ENCODE measurements around the gene ELF1.

Gene ELF1

GRCh38 chr13:40984668-40985366 is 34.3 kb downstream of the ELF1 start:
- no peak for TF ChIP-seq CTCF (IDR thresholded peaks at IDR 0.05)
- no peak for TF ChIP-seq ZFX (IDR thresholded peaks at IDR 0.05; ENCODE audit: borderline replicate concordance)
- no peak overlapping the region for H3K27ac ChIP-seq

GRCh38 chr13:40983725-40984667 is 35.1 kb downstream of the ELF1 start:
- TF ChIP-seq ZFX (IDR thresholded peaks at IDR 0.05; ENCODE audit: borderline replicate concordance) (no peak), CTCF (IDR thresholded peaks at IDR 0.05) (no peak)
- H3K27ac ChIP-seq, result no peak overlapping the region

GRCh38 chr13:40983259-40983658 is 35.9 kb downstream of the ELF1 start:
- no peak for TF ChIP-seq CTCF (IDR thresholded peaks at IDR 0.05)
- no peak for TF ChIP-seq ZFX (IDR thresholded peaks at IDR 0.05; ENCODE audit: borderline replicate concordance)
- no peak overlapping the region for H3K27ac ChIP-seq

GRCh38 chr13:40982772-40983171 is 36.3 kb downstream of the ELF1 start:
- TF ChIP-seq CTCF (IDR thresholded peaks at IDR 0.05) (no peak), ZFX (IDR thresholded peaks at IDR 0.05; ENCODE audit: borderline replicate concordance) (no peak)
- H3K27ac ChIP-seq, result no peak overlapping the region

GRCh38 chr13:40981949-40982348 is 37.2 kb downstream of the ELF1 start:
- no peak overlapping the region for H3K27ac ChIP-seq
- TF ChIP-seq CTCF (IDR thresholded peaks at IDR 0.05) (no peak), ZFX (IDR thresholded peaks at IDR 0.05; ENCODE audit: borderline replicate concordance) (no peak)

- H3K27ac ChIP-seq, result no peak overlapping the region
Measured at GRCh38 chr13:40981361-40981760, 37.8 kb downstream of the ELF1 start.

More at GRCh38 chr13:40981361-40981760, 37.8 kb downstream of the ELF1 start:
- TF ChIP-seq ZFX (IDR thresholded peaks at IDR 0.05; ENCODE audit: borderline replicate concordance), result no peak
- no peak for TF ChIP-seq CTCF (IDR thresholded peaks at IDR 0.05)
